GM12872 (cell line): Measurements from ENCODE around the gene CCDC92B.

ENCODE experiments used
- CTCF ChIP-seq: IDR thresholded peaks from 3 replicates; pipeline ENCODE4 v1.5.1; 2011; ENCODE audit warnings: low read depth, mild to moderate bottlenecking, low read length, moderate library complexity; ENCODE audit not compliant: insufficient read depth

Gene CCDC92B

DNA sequence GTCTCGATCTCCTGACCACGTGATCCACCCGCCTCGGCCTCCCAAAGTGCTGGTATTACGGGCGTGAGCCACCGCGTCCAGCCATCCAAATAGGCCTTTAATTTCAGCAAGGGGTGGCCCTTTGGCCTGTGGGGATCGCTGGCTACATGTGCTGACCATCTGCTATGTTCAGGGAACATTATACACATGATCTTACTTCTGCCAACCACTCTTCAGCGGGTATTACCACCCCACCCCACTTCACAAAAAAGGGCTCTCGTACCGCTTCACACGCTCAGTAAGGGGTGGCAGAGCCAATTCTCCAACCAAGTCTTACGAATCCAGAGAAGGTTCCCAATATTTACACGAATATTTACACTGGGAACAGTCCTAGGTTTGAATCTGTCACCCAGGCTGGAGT is 11.8 kb downstream of the CCDC92B start:
- TF ChIP-seq CTCF = no peak

DNA sequence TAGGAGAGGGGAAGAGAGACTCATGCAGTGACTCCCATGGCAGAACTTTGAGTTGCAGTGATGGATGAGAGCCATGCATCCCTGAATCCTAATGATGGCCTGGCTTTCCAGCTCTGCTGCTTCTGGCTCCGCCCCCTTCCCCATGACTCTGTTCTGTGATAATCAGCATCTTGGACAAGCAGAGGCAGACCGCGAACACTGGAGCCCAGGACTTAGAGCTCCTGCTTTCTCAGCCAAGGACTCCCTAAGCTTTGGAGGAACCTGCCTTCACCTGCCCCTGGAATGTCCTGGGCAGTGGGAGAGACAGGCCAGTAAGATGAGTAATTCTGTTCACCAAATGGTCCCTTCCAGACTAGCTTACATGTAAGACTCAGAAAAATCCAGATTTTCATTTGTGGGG is 12.5 kb downstream of the CCDC92B start:
- TF ChIP-seq CTCF = no peak

GRCh38 chr17:2735896-2736295 is 13.6 kb downstream of the CCDC92B start:
- TF ChIP-seq CTCF = no peak

DNA sequence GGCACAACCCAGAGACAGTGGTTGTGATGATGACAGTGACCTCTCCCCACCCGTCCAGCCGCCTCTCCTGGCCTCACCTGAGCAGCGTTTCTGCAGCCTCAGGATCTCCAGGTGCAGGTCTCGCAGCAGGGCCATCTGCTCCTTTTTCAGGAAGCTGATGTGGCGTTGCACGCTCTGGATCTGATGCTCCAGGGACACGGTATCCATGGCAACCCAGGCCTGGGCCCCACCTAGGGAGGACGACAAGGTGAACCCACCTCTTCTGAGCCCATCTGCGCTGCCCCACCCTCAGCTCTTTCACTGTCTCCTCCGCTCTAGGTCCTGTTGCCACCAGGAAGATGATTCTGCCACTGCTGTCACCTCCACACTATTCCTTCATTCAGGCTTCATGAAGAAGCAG is 14.5 kb downstream of the CCDC92B start:
- TF ChIP-seq CTCF = no peak

DNA sequence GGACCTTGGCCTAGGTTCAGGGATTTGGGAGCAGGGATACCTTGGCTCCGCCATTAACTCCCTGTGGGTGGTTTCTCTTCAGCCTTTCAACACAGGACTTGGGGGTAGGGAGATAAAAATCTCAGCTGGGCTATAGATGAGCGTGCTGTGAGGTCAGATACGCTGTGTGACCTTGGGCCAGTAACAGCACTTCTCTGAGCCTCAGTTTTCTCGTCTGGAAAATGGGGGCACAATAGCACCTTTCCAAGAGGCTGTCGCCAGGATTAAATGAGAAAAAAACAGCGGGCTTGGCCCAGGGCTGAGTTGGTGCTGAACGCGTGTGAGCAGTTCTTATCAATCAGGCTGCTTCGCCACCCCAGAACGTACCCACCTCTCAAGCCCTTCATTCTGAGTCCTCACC is 17.6 kb downstream of the CCDC92B start:
- TF ChIP-seq CTCF = no peak

DNA sequence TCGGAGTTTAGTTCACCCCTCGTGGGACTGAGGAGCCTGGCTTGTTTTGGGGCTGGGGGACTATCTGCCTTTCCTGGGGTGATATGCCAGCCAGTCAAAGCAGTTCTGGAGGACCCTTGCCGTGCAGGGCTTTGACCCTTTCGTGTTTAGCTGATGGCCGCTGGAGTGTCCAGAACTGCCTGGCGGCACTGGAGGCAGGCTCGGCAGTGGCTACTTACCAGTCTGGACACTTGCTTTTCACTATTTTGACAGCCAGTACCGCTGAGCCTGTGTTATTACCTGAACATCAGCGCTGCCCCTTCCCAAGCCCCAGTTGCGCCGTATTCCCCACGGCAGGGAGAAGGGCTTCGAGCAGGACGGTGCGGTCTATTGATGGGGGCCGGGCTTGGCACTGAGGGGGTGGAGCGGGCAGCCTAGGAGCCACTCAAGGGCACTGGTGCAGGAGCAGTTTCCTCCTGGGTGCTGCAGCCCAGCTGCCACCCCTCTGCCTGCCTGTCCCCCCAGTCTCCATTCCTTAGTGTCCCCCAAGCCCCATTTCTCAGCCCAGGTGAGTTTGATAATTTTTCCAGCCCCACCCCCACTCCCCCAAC is 18.6 kb downstream of the CCDC92B start:
- TF ChIP-seq CTCF = no peak

DNA sequence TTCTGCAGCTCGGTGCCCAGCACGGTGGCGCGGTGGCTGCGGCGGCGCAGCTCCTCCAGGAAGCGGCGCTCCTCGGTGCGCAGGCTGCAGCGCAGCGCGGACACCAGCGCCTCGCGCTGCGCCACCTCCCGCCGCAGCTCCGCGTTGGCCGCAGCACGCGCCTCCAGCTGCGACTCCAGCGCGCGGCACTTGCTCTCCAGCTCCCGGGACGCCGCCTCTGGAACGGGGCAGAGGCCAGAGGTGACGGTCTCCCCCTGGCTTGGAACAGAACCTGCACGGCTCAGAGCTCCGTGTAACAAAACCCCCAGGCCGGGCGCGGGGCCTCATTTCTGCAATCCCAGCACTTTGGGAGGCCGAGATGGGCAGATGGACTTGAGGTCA is 24.7 kb downstream of the CCDC92B start:
- peak; percentile 8; the same call in 1 of the 3 replicates for TF ChIP-seq CTCF
